K562 (cell line): ENCODE measurements around the gene FOXO3. TPM values are rescaled to one million over a fixed set of nuclear protein-coding genes. Genes with fewer than 3 reads are reported as not detected.

Experiments
- ATAC-seq: fragments of 200-7000 bp; cut with Tn5 transposase; 3 replicates; pipeline ENCODE4 v1.9.1; 2020; ENCODE audit warnings: moderate library complexity
- BruUV-seq: library from RNA; stranded (reverse); fragments of 400-500 nt; replicated peaks from 2 replicates; lab custom pipeline; 2021; lab: Mats Ljungman, UMichigan
- CTCF ChIA-PET: fragments of 300-600 bp; formaldehyde crosslinking; extraction: SDS; loops from one replicate; lab custom pipeline; 2021; ENCODE audit warnings: low intra/inter-chr PET ratio; lab: Yijun Ruan, JAX
- POLR2A ChIA-PET: fragments of 300-600, 350-650 bp; sonication (Branson Sonifier 250); formaldehyde crosslinking; extraction: SDS; loops from one replicate; lab custom pipeline; 2021; ENCODE audit warnings: antibody characterized with exemption, inconsistent platforms; lab: Yijun Ruan, JAX
- DNase-seq, 4 experiments: peaks; one replicate each; pipeline versions ENCODE4 v3.0.0 to v3.0.0-alpha.2; 2011 to 2018; ENCODE audit warnings: low spot score in 3 of 4, mixed read lengths in 3 of 4; ENCODE audit errors: extremely low read depth in 1 of 4
- FAIRE-seq: peaks from 2 replicates; lab custom pipeline; 2011; peaks lifted over from hg19 to GRCh38; lab: Jason Lieb, UNC
- H2AFZ ChIP-seq: 2 replicates; pipeline ENCODE4 v1.6.0; 2011; ENCODE audit warnings: low read depth, low read length, control low read depth, inconsistent platforms
- H3K27ac ChIP-seq: fragments of 200-600 bp; 3 replicates; pipeline ENCODE4 v1.8.0; 2011; ENCODE audit warnings: low read depth, mild to moderate bottlenecking, control low read depth, inconsistent platforms, low read length, moderate library complexity, mixed read lengths; ENCODE audit errors: extremely low read depth
- H3K27me3 ChIP-seq, 2 experiments: fragments of 300-600 bp in 1 of 2; 2 replicates in 1 of 2; 3 replicates in 1 of 2; pipeline versions ENCODE4 v1.6.0 to v1.8.0; 2011; ENCODE audit warnings: inconsistent platforms in 2 of 2, low read length in 2 of 2, mild to moderate bottlenecking in 1 of 2, mixed read lengths in 1 of 2, moderate library complexity in 1 of 2; ENCODE audit not compliant: control insufficient read depth in 2 of 2, insufficient read depth in 2 of 2
- H3K36me3 ChIP-seq: fragments of 300-600 bp; 3 replicates; pipeline ENCODE4 v1.8.0; 2011; ENCODE audit warnings: mild to moderate bottlenecking, low read length, inconsistent platforms; ENCODE audit not compliant: control insufficient read depth, insufficient read depth
- H3K4me1 ChIP-seq, 2 experiments: fragments of 200-600 bp in 1 of 2; replicated peaks in 1 of 2; 2 replicates in 1 of 2; 3 replicates in 1 of 2; pipeline versions ENCODE4 v1.5.1 to v1.8.0; 2011; ENCODE audit warnings: inconsistent platforms in 2 of 2, low read length in 2 of 2, mild to moderate bottlenecking in 1 of 2, mixed read lengths in 1 of 2, moderate library complexity in 1 of 2; ENCODE audit not compliant: control insufficient read depth in 2 of 2, insufficient read depth in 2 of 2
- H3K4me2 ChIP-seq: 2 replicates; pipeline ENCODE4 v1.6.1; 2011; ENCODE audit warnings: low read length, control low read depth, inconsistent platforms, mixed read lengths; ENCODE audit not compliant: insufficient read depth
- H3K4me3 ChIP-seq: fragments of 200-600 bp; sonication (generic), shearing (Covaris generic); 2 replicates; pipeline ENCODE4 v1.5.1; 2016; ENCODE audit warnings: control low read depth, inconsistent platforms
- H3K79me2 ChIP-seq: fragments of 200-600 bp; 3 replicates; pipeline ENCODE4 v1.8.0; 2011; ENCODE audit warnings: low read length, inconsistent platforms; ENCODE audit not compliant: control insufficient read depth, insufficient read depth
- H3K9ac ChIP-seq, 2 experiments: 2 replicates each; pipeline versions ENCODE4 v1.6.0 to v1.6.1; 2011; ENCODE audit warnings: low read depth in 2 of 2, low read length in 2 of 2, control low read depth in 1 of 2, inconsistent platforms in 1 of 2, mild to moderate bottlenecking in 1 of 2, mixed read lengths in 1 of 2; ENCODE audit not compliant: insufficient read depth in 1 of 2
- H3K9me1 ChIP-seq: one replicate; pipeline ENCODE4 v1.6.0; 2011; ENCODE audit warnings: inconsistent platforms, mild to moderate bottlenecking, low read length, moderate library complexity; ENCODE audit not compliant: control insufficient read depth, insufficient read depth
- H3K9me3 ChIP-seq: replicated peaks from 2 replicates; pipeline ENCODE4 v1.5.1; 2011; ENCODE audit warnings: low read depth, low read length, inconsistent platforms; ENCODE audit not compliant: control insufficient read depth, insufficient read depth
- H4K20me1 ChIP-seq: replicated peaks from 2 replicates; pipeline ENCODE4 v1.6.1; 2011; ENCODE audit warnings: low read length, inconsistent platforms, mixed read lengths; ENCODE audit not compliant: control insufficient read depth, insufficient read depth
- CEBPB ChIP-seq: fragments of 450-650 bp; IDR thresholded peaks from 2 replicates; pipeline ENCODE4 v1.6.1; 2016; ENCODE audit warnings: missing genetic modification characterization, missing compliant biosample characterization
- ZNF384 ChIP-seq: IDR thresholded peaks from 2 replicates; pipeline ENCODE4 v1.6.1; 2012; ENCODE audit warnings: low read depth, low read length, improper control_type of control experiment
- WGBS: fragments of 100-300 bp; shearing (Covaris generic); methylation state at CpG from one replicate; pipeline ENCODE4 v1.1.6; 2016; ENCODE audit warnings: low coverage, mixed read lengths; ENCODE audit not compliant: insufficient coverage; ENCODE audit errors: missing lambda C conversion rate; 5-methylcytosine and 5-hydroxymethylcytosine counted together
- in situ Hi-C: fragments of 300-500 bp; cut with MboI; formaldehyde crosslinking; loops from 4 replicates; pipeline ENCODE4 v1.15.0; 2018; ENCODE audit warnings: inconsistent platforms, mixed read lengths
- intact Hi-C: fragments of 100-400 bp; cut with micrococcal nuclease; formaldehyde crosslinking; loops from 2 replicates; pipeline ENCODE4 v1.14.2; 2022
- polyA plus RNA-seq, 8 experiments: library from polyadenylated mRNA; depleted of rRNA in 4 of 8; stranded (reverse) in 5 of 8; unstranded in 3 of 8; fragments of >200 nt; fragmentation: Nextera tagmentation in 2 of 8; fragmentation: Illumina TruSeq in 1 of 8; extraction: Ambion mirVana in 2 of 8; extraction: Trizol in 1 of 8; gene quantifications; 2 replicates each; pipeline versions ENCODE4 v1.2.1 to v1.2.3, GENCODE V29; 2011 to 2014; ENCODE audit warnings: inconsistent platforms in 1 of 8, missing spikeins in 1 of 8
- total RNA-seq, 7 experiments: library from RNA; depleted of rRNA in 6 of 7; stranded (reverse); fragments of >200 nt in 6 of 7; fragmentation: Illumina TruSeq in 2 of 7; extraction: Trizol in 2 of 7; gene quantifications; 2 replicates each; pipeline versions ENCODE4 v1.2.1 to v1.2.3, GENCODE V29; 2011 to 2021; ENCODE audit warnings: low replicate concordance in 1 of 7
- TF ChIP-seq, protein P1 (sequence below): sonication (generic); formaldehyde crosslinking; IDR thresholded peaks from 2 replicates; pipeline ENCODE4 v1.8.0; 2023; ENCODE audit warnings: missing genetic modification reagents, mild to moderate bottlenecking, borderline replicate concordance
- TF ChIP-seq, protein P2 (sequence below): fragments of 450-650 bp; IDR thresholded peaks from 2 replicates; pipeline ENCODE4 v1.6.1; 2017; ENCODE audit warnings: antibody characterized with exemption, mild to moderate bottlenecking

Gene FOXO3
- total and polyA plus RNA-seq, 9 of the 15 experiments (the other 6 are each of a cell fraction or from before 2014, with no cell fraction given), result 3.0 to 14.6 (median 6.0) TPM

DNA sequence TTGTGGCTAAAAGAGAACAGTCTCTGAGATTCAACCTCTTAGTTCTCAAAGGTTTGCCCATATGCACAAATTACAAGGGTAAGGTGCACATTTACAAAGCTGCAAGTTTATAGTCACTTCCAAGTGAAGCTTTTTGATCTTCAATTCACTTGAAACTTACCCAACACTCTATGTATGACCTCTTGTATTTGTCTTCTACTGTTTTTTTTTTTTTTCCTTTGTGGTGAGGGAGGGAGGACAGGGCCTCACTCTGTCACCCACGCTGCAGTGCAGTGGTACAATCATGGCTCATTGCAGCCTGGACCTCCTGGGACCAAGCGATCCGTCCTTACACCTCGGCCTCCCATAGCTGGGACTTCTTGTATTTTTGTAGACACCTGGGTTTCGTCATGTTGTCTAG is 4.5 kb upstream of the FOXO3 start:
- Histone ChIP-seq H3K4me3 (no peak overlapping the region), H3K9me1 (no peaks in the 10 kb centered on the region), H3K27ac (no peak overlapping the region), H3K9ac (no peak overlapping the region), H3K4me2 (no peak overlapping the region), H3K27me3 (no peaks in the 10 kb centered on the region), H3K36me3 (no peaks in the 10 kb centered on the region), H4K20me1 (no peaks in the 10 kb centered on the region), H2AFZ (no peak overlapping the region), H3K9me3 (no peaks in the 10 kb centered on the region), H3K4me1 (peaks cover 8 to 29% of the 10 kb centered on the region in 2 experiments), H3K79me2 (0 out of 3 replicates have a peak, but pooled peaks cover 4% of the 10 kb centered on the region)
- ChIA-PET POLR2A (interaction anchor here (1.5 to 2.9 kb wide), 2 partner anchors 11 to 301 kb away, joined by 3 to 17 read pairs; no protein-coding TSS in a partner anchor), CTCF (no interaction called here)
- no peak for DNase-seq
- in situ Hi-C loops (no loop called here), intact Hi-C loops (loop anchor here (5.0 kb wide), 2 partner anchors 281 to 516 kb away; no protein-coding TSS in a partner anchor)
- no TSS peak for BruUV-seq
- TF ChIP-seq ZNF384, result 0 out of 2 replicates have a peak, but pooled peaks have one; percentile 18
- TF ChIP-seq CEBPB (tag), result no peak
- TF ChIP-seq, protein P1, sequence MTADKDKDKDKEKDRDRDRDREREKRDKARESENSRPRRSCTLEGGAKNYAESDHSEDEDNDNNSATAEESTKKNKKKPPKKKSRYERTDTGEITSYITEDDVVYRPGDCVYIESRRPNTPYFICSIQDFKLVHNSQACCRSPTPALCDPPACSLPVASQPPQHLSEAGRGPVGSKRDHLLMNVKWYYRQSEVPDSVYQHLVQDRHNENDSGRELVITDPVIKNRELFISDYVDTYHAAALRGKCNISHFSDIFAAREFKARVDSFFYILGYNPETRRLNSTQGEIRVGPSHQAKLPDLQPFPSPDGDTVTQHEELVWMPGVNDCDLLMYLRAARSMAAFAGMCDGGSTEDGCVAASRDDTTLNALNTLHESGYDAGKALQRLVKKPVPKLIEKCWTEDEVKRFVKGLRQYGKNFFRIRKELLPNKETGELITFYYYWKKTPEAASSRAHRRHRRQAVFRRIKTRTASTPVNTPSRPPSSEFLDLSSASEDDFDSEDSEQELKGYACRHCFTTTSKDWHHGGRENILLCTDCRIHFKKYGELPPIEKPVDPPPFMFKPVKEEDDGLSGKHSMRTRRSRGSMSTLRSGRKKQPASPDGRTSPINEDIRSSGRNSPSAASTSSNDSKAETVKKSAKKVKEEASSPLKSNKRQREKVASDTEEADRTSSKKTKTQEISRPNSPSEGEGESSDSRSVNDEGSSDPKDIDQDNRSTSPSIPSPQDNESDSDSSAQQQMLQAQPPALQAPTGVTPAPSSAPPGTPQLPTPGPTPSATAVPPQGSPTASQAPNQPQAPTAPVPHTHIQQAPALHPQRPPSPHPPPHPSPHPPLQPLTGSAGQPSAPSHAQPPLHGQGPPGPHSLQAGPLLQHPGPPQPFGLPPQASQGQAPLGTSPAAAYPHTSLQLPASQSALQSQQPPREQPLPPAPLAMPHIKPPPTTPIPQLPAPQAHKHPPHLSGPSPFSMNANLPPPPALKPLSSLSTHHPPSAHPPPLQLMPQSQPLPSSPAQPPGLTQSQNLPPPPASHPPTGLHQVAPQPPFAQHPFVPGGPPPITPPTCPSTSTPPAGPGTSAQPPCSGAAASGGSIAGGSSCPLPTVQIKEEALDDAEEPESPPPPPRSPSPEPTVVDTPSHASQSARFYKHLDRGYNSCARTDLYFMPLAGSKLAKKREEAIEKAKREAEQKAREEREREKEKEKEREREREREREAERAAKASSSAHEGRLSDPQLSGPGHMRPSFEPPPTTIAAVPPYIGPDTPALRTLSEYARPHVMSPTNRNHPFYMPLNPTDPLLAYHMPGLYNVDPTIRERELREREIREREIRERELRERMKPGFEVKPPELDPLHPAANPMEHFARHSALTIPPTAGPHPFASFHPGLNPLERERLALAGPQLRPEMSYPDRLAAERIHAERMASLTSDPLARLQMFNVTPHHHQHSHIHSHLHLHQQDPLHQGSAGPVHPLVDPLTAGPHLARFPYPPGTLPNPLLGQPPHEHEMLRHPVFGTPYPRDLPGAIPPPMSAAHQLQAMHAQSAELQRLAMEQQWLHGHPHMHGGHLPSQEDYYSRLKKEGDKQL (CRISPR knock-in tag), result no peak
- TF ChIP-seq, protein P2, sequence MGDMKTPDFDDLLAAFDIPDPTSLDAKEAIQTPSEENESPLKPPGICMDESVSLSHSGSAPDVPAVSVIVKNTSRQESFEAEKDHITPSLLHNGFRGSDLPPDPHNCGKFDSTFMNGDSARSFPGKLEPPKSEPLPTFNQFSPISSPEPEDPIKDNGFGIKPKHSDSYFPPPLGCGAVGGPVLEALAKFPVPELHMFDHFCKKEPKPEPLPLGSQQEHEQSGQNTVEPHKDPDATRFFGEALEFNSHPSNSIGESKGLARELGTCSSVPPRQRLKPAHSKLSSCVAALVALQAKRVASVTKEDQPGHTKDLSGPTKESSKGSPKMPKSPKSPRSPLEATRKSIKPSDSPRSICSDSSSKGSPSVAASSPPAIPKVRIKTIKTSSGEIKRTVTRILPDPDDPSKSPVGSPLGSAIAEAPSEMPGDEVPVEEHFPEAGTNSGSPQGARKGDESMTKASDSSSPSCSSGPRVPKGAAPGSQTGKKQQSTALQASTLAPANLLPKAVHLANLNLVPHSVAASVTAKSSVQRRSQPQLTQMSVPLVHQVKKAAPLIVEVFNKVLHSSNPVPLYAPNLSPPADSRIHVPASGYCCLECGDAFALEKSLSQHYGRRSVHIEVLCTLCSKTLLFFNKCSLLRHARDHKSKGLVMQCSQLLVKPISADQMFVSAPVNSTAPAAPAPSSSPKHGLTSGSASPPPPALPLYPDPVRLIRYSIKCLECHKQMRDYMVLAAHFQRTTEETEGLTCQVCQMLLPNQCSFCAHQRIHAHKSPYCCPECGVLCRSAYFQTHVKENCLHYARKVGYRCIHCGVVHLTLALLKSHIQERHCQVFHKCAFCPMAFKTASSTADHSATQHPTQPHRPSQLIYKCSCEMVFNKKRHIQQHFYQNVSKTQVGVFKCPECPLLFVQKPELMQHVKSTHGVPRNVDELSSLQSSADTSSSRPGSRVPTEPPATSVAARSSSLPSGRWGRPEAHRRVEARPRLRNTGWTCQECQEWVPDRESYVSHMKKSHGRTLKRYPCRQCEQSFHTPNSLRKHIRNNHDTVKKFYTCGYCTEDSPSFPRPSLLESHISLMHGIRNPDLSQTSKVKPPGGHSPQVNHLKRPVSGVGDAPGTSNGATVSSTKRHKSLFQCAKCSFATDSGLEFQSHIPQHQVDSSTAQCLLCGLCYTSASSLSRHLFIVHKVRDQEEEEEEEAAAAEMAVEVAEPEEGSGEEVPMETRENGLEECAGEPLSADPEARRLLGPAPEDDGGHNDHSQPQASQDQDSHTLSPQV, result no peak
- WGBS, result 89% methylated on average over 5 of the region's 5 CpGs
- no peak for FAIRE-seq
- no peak for ATAC-seq
